IPS DF 6.9 (cell line): Measurements from ENCODE around the gene STX7.

Source experiments
- DNase-seq: peaks from one replicate; pipeline ENCODE4 v3.0.0-alpha.2; 2013; ENCODE audit warnings: low read depth, low spot score
- H3K27ac ChIP-seq: one replicate; pipeline ENCODE4 v1.5.1; 2013; ENCODE audit warnings: low read length, control low read depth
- H3K27me3 ChIP-seq: 2 replicates; pipeline ENCODE4 v1.6.1; 2013; ENCODE audit warnings: mild to moderate bottlenecking, low read length; ENCODE audit not compliant: control insufficient read depth, insufficient read depth
- H3K36me3 ChIP-seq: 2 replicates; pipeline ENCODE4 v1.6.1; 2013; ENCODE audit warnings: low read length; ENCODE audit not compliant: control insufficient read depth, insufficient read depth
- H3K4me1 ChIP-seq: 2 replicates; pipeline ENCODE4 v1.6.1; 2013; ENCODE audit warnings: low read length; ENCODE audit not compliant: control insufficient read depth, insufficient read depth
- H3K4me3 ChIP-seq: 2 replicates; pipeline ENCODE4 v1.5.1; 2013; ENCODE audit warnings: mild to moderate bottlenecking, low read length
- H3K9me3 ChIP-seq: 2 replicates; pipeline ENCODE4 v1.6.1; 2013; ENCODE audit warnings: low read length, inconsistent platforms; ENCODE audit not compliant: control insufficient read depth, insufficient read depth
- whole genome bisulfite sequencing: extraction: QIAGEN DNeasy Blood & Tissue Kit; methylation state at CpG from one replicate; pipeline ENCODE4 v1.1.7; 2013; ENCODE audit warnings: mixed read lengths, missing lambda C conversion rate; ENCODE audit not compliant: insufficient read length, insufficient coverage; 5-methylcytosine and 5-hydroxymethylcytosine counted together

STX7 gene

GRCh38 chr6:132478674-132479073 is 34.2 kb downstream of the STX7 start:
- H3K4me1 ChIP-seq, result no peaks in the 10 kb centered on the region
- no peaks in the 10 kb centered on the region for H3K36me3 ChIP-seq
- DNase-seq, result no peak
- no CpG with 5 or more reads among the region's 5 CpGs for WGBS
- no peak overlapping the region for H3K4me3 ChIP-seq
- H3K9me3 ChIP-seq, result no peaks in the 10 kb centered on the region
- no peak overlapping the region for H3K27ac ChIP-seq
- no peaks in the 10 kb centered on the region for H3K27me3 ChIP-seq

GRCh38 chr6:132478266-132478665 is 34.6 kb downstream of the STX7 start:
- Histone ChIP-seq H3K9me3 (no peaks in the 10 kb centered on the region), H3K27me3 (no peaks in the 10 kb centered on the region), H3K27ac (no peak overlapping the region), H3K4me1 (no peaks in the 10 kb centered on the region), H3K36me3 (no peaks in the 10 kb centered on the region), H3K4me3 (no peak overlapping the region)
- no peak for DNase-seq
- no CpG with 5 or more reads among the region's 2 CpGs for WGBS

GRCh38 chr6:132476688-132477087 is 36.2 kb downstream of the STX7 start:
- Histone ChIP-seq H3K27ac (no peak overlapping the region), H3K9me3 (no peaks in the 10 kb centered on the region), H3K4me1 (no peaks in the 10 kb centered on the region), H3K27me3 (no peaks in the 10 kb centered on the region), H3K4me3 (no peak overlapping the region), H3K36me3 (no peaks in the 10 kb centered on the region)
- DNase-seq, result no peak
- WGBS, result no CpG with 5 or more reads among the region's 4 CpGs

- Histone ChIP-seq H3K4me3 (no peak overlapping the region), H3K36me3 (no peaks in the 10 kb centered on the region), H3K27ac (no peak overlapping the region), H3K9me3 (no peaks in the 10 kb centered on the region), H3K27me3 (no peaks in the 10 kb centered on the region), H3K4me1 (no peaks in the 10 kb centered on the region)
- no peak for DNase-seq
- no CpG with 5 or more reads among the region's 1 CpG for WGBS
Observed at GRCh38 chr6:132475925-132476324, 37.0 kb downstream of the STX7 start.

DNA sequence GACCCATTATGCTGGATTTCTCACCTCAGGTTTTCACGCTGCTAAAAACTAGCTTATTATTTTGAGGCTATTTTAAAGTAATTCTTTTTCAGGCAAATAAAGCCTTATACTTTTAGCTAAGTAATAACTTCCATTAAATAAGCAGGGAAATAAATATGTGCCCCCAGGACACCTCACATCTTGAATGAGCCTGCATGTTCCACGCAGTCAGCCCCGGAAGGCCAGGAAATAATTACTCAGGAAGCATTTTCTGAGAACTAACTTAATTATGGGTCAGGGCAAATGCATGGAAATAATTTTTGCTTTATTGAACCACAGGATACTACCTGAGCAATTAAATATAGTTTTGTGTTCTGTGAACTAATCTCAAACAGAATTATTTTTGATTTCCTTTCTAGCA is 41.1 kb downstream of the STX7 start:
- Histone ChIP-seq H3K27me3 (no peaks in the 10 kb centered on the region), H3K4me3 (no peak overlapping the region), H3K36me3 (no peaks in the 10 kb centered on the region; the same call in 1 of the 2 replicates), H3K9me3 (no peaks in the 10 kb centered on the region), H3K4me1 (no peaks in the 10 kb centered on the region), H3K27ac (no peak overlapping the region)
- DNase-seq, result no peak
- WGBS, result no CpG with 5 or more reads among the region's 3 CpGs

DNA sequence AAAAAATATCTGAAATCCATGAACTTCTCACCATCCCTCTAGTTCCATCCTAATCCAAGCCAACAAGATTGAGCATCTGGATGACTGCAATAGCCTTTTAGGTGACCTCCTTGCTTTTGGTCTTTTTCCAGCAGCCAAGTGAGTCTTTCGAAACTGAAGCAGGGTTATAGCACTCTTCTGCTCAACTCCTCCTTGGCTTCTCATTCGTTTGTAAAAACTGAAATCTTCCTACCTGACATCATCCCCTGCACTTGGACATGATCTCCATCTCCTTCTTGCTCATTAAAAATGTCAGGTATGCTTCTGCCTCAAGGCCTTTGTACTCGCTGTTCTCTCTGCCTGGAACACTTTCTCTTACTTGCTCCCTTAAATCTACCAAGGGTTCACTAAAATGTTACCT is 46.0 kb downstream of the STX7 start:
- Histone ChIP-seq H3K27me3 (no peaks in the 10 kb centered on the region), H3K27ac (no peak overlapping the region), H3K36me3 (peaks cover 4% of the 10 kb centered on the region; the same call in 1 of the 2 replicates), H3K9me3 (no peaks in the 10 kb centered on the region; the same call in 1 of the 2 replicates), H3K4me1 (no peaks in the 10 kb centered on the region), H3K4me3 (no peak overlapping the region)
- no peak for DNase-seq
- no CpG with 5 or more reads among the region's 3 CpGs for WGBS

DNA sequence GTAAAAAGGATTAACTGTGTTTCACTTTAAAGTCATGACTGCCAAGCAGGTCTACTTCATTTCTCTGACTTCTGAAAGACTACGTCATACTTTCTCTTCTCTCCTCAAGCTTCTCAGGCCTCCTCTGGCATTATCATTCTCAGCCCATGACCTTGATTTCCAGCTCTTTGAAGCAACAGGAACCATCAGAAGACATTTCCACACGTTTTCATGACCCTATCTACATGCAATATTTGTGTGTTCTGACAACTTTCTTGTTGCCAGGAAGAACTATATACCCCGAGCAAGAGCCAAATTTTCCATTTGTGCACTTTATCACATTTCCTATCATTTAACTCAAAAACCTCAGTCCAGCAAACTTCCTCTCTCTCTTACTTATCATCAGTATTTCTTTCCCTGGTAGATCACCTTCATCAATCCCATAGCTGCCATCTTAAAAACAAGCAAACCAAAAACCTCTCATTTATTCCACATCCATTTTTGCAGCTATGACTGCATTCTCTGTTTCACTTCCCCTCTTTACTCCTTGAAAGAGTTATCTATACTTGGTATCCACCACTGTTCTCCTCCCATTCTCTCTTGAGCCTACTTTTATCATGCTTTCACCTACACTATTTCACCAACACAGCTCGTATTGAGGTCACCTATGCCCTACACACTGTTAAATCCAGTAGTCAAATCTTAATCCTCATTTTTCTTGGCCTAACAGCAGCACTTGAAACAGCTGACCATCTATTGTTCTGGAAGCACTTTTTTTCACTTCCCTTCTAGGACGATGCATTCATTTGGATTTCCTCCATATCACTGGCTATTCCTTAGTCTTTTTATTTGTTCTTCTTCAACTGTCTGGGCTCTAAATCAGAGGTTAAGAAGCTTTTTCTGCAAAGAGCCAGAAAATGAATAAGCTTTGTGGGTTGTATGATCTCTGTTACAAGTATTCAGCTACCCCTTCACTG is 47.1 kb downstream of the STX7 start:
- Histone ChIP-seq H3K27me3 (no peaks in the 10 kb centered on the region), H3K27ac (no peak overlapping the region), H3K9me3 (no peaks in the 10 kb centered on the region; the same call in 1 of the 2 replicates), H3K4me3 (no peak overlapping the region), H3K4me1 (no peaks in the 10 kb centered on the region), H3K36me3 (peaks cover 5% of the 10 kb centered on the region; the same call in 1 of the 2 replicates)
- DNase-seq, result no peak
- no CpG with 5 or more reads among the region's 5 CpGs for WGBS

- no peaks in the 10 kb centered on the region for H3K4me1 ChIP-seq
- peaks cover 5% of the 10 kb centered on the region; the same call in 1 of the 2 replicates for H3K36me3 ChIP-seq
- no peak for DNase-seq
- H3K27me3 ChIP-seq, result no peaks in the 10 kb centered on the region
- no peaks in the 10 kb centered on the region; the same call in 1 of the 2 replicates for H3K9me3 ChIP-seq
- H3K27ac ChIP-seq, result no peak overlapping the region
- no CpG with 5 or more reads among the region's 5 CpGs for WGBS
- no peak overlapping the region for H3K4me3 ChIP-seq
Observed at GRCh38 chr6:132464538-132465256, 48.2 kb downstream of the STX7 start.

GRCh38 chr6:132461958-132462357 is 51.0 kb downstream of the STX7 start:
- WGBS, result 100% methylated on average over 1 of the region's 6 CpGs
- H3K36me3 ChIP-seq, result peaks cover 5% of the 10 kb centered on the region; the same call in 1 of the 2 replicates

DNA sequence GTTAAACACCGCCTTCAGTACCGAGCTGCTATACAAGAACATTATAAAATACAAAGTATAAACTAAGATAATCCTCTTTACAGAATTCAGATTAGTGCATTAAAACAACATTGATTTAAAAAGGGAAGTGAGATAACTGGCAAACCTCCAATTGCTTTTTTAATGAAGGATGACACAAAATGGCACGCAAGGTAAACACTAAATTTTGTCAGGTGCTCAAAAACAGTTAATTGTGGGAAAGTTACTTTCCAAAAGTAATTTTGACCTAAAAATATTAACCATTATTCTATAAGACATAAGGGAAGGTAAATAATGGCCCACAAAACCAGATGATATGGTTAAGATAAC is 53.3 kb downstream of the STX7 start:
- H3K27me3 ChIP-seq, result no peaks in the 10 kb centered on the region
- H3K9me3 ChIP-seq, result no peaks in the 10 kb centered on the region
- no peaks in the 10 kb centered on the region for H3K4me1 ChIP-seq
- H3K36me3 ChIP-seq, result peaks cover 5% of the 10 kb centered on the region; the same call in 1 of the 2 replicates
- DNase-seq, result no peak
- H3K4me3 ChIP-seq, result no peak overlapping the region
- no CpG with 5 or more reads among the region's 3 CpGs for WGBS
- H3K27ac ChIP-seq, result no peak overlapping the region

More at GRCh38 chr6:132461958-132462357, 51.0 kb downstream of the STX7 start:
- no peak for DNase-seq
- no peaks in the 10 kb centered on the region for H3K4me1 ChIP-seq
- H3K27me3 ChIP-seq, result no peaks in the 10 kb centered on the region
- no peak overlapping the region for H3K4me3 ChIP-seq
- H3K27ac ChIP-seq, result no peak overlapping the region
- no peaks in the 10 kb centered on the region; the same call in 1 of the 2 replicates for H3K9me3 ChIP-seq
